Measurements from ENCODE around the gene CCDC82. TPM values are rescaled to one million over a fixed set of nuclear protein-coding genes. Genes with fewer than 3 reads are reported as not detected.

CCDC82 gene
- polyA plus RNA-seq, 4 donors, result 39.2 to 59.2 (median 53.3) TPM

DNA sequence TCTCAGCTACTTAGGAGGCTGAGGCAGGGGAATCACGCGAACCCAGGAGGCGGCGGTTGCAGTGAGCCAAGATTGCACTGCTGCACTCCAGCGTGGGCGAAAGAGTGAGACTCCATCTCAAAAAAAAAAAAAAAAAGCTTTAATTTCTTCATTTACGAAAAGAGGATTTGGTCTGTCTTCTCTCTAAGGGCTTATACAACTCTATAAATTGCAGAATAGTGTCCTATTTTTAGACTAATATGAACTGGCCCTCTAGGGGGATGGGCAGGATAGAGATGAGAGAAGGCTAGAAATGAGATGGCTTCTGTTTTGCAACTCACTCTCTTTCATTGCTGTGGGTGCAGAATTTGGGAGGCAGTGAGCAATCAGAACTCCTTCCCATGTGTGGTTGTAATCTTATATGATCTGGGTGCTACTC, 58.0 kb downstream of the CCDC82 start:
- no peak for DNase-seq (ENCODE audit: low read depth in 4 of 4, low spot score in 3 of 4)

DNA sequence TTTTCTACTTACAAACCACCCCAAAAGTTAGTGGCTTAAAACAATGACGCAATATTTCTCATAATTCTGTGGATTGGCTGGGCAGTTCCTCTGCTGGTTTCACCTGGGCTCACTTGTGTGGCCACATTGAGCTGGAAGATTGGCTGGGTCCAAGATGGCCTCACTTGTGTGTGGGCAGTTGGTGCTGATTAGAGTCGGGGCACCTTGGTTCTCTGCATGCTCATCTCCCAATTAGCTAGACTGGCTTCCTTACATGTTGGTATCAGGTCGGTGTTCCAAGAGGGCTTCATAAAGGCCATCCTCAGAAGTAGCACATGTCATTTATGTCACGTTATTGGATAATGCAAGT, 59.2 kb downstream of the CCDC82 start:
- DNase-seq (ENCODE audit: low read depth in 4 of 4, low spot score in 3 of 4), result no peak

GRCh38 chr11:96329855-96330510, 59.7 kb downstream of the CCDC82 start:
- DNase-seq (ENCODE audit: low read depth in 4 of 4, low spot score in 3 of 4), result no peak

DNA sequence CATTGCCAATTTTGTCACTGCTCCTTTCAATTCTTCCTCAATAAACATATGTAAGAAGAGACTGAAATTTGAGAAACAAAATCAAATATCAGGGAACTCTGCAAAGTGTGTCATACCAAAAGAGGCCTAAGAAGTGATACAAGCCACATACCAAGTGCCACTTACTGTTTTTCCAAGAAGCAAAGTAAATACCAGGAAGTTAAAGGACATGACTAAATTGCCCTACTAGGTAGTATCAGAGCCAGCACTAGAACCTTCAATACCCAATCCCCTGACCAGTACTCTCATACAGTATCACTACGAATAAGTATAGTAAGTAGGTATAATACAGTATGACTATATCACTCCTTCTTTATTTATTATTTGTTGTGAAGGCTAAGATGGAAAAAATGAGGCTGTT, 60.3 kb downstream of the CCDC82 start:
- no peak for DNase-seq (ENCODE audit: low read depth in 4 of 4, low spot score in 3 of 4)

DNA sequence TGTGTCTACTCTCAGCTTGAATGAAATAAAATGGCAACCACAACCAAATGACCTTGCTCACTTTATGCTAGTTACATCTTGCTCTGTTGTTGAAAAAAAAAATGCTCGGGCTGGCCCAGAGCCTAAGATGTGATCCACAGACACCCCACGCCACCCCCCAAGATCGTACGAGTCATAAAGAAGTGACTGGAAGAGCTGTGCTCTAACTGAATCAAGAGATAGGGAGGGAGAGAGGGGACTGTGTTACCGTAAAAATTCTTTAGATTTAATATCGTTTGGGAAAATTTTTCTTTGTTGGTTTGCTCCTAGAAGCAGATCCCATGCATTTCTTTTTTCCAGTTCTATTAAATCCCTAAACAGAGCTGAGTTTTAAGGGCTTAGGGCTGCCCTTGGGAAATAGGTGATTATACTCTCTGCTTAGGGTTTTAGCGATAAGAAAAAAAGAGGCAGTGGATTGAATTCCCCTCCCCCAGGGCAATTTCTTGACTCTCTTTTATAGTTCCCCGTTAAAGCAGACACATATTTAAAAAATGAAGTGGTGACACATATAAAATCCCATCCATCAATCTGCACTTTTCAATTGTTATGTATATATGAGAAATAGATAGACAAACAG, 61.2 kb downstream of the CCDC82 start:
- DNase-seq (ENCODE audit: low read depth in 4 of 4, low spot score in 3 of 4), result no peak

DNA sequence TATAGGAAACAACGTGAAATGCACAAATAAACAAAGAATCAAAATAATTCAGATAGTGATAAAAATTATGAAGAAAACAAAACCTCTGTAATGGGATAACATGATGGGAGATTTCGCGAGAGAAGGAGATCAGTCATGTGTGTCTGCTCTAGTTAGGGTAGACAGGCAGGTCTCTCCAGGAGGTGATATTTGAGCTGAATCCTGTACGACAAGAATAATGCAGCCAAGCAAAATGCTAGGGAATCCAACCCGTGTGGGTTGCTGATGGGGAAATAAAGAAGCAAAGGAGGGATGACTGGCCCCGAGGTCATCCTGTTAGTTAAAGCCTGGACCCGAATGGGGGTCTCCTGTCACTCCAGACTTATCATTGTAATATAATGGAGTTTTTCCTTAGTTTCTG, 62.8 kb downstream of the CCDC82 start:
- no peak for DNase-seq (ENCODE audit: low read depth in 4 of 4, low spot score in 3 of 4)

DNA sequence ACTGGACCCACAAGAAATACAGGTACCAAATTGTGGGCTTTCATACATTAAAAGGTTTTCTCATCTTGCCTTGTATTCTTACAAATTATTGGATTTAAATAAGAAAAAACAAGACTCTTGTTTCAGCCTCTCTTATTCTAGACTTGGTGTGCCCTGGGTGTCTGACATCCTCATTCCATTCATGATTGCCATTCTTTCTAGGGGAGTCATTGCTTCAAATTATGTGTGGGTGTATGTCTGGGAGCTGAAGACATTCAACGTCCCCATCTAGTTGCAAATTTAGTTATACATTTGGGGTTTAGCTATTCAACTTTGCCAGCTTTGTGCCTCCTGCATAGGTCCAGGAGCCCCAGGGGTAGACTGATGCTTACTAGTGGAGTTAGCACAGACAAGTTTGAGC, 64.8 kb downstream of the CCDC82 start:
- DNase-seq (ENCODE audit: low read depth in 4 of 4, low spot score in 3 of 4), result no peak

DNA sequence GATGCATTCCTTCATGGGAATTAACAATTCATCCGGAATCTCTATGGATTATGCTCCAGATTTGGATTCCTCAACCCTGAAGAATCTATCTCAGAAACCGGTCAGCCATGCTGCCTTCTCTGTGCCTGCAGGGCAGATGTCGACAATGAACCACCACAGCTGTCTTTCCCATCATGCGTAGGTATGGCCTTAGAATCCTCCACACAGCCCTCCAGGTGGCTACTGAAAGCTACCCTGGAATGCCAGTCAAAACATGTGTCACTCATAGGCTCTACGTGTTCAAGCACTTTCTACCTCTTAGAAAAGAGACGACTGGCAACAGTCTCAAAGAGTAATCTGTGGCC, 66.1 kb downstream of the CCDC82 start:
- no peak for DNase-seq (ENCODE audit: low read depth in 4 of 4, low spot score in 3 of 4)

DNA sequence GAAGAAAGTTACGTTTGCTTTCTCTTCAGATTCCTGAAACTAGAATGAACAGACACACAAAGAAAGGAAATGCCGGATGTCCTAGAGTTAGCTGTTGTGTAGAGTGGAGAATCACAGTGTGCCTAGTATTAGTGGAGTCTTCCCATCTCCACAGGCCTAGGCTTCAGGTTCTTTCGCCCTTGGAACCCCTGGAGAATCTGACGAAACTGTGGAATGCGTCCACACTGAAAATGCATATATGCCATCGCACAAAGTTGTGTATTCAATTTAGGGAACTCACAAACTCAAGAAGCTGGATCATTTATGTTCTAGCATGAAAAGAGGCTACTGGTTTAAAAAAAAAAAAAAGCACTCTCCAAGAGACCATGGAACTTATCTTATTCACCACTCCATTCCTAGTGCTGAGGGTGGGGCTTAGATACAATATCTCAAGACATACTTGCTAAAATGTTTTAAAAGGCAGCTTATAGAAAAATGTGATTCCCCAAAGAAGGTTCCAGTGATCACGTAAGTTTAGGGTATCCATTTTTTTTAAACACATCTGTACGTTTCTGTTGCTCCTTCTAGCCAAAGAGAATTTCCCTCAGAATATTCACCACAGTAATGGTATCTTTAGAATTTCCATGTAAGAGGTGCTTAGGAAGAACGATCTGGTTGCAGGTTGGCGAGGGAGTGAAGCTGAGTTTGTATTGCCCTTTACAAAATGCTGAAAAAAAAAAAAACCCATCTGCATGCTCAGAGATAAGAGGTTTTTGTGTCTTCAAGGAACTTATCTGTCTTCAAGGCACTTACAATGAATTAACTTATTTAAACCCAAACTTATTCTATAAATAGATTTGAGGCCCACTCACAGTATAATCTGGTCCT, 66.7 kb downstream of the CCDC82 start:
- DNase-seq (ENCODE audit: low read depth in 4 of 4, low spot score in 3 of 4), result no peak

DNA sequence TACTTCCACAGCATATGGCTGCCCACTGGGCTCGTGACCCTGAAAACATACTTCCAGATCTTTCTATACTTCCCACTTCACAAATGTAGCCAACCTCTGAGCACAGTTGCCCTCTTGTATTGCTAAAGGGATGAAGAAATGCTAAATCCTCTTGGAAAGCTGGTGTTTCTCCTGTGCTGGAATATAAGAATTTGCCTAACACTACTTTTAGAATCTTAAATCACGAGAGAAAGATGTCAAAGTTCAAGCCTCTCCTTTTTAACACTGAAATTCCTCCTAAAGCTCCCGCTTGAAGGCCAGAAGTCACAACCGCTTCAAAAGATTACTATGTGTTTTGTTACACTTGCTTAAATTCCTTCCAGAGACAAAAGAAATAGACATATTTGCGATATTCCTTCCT, 68.6 kb downstream of the CCDC82 start:
- DNase-seq (ENCODE audit: low read depth in 4 of 4, low spot score in 3 of 4), result no peak

DNA sequence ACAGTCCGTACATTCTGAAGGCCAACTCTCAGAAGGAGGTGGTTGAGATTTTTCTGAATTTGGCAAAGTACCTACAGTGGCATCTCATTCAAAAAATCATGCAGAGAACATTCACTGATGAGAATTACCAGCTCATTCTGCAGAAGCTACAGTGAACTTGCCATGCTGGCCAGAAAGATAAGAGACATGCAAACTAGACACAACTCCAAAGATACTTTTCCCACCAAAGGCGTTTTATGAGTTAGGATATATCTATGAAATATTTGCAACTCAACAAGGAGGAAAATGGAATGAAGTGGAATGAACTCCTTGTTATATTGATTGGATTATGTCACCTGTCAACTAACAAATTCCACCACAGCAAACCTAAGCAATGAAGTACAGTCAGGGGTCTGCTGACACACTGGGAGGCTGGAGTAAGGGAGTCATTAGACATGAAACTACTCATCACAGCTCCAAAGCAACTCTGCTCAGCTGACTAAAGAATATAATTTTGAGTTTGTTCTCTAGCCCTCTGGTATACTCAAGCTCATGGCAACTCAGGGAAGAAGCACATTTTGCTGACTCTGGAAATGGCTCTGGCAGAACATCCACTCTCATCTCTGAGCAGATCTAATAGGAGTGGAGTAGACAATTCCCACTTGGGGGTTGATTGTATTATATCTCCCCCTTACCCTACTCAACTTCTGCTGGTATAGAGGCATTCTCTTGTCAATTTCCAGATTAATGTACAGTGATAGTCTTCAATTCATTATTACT, 69.6 kb downstream of the CCDC82 start:
- no peak for DNase-seq (ENCODE audit: low read depth in 4 of 4, low spot score in 3 of 4)

- no peak for DNase-seq (ENCODE audit: low read depth in 4 of 4, low spot score in 3 of 4)
Observed at GRCh38 chr11:96318850-96319249, 70.9 kb downstream of the CCDC82 start.

- no peak for DNase-seq (ENCODE audit: low read depth in 4 of 4, low spot score in 3 of 4)
Observed at GRCh38 chr11:96318399-96318798, 71.3 kb downstream of the CCDC82 start.

DNA sequence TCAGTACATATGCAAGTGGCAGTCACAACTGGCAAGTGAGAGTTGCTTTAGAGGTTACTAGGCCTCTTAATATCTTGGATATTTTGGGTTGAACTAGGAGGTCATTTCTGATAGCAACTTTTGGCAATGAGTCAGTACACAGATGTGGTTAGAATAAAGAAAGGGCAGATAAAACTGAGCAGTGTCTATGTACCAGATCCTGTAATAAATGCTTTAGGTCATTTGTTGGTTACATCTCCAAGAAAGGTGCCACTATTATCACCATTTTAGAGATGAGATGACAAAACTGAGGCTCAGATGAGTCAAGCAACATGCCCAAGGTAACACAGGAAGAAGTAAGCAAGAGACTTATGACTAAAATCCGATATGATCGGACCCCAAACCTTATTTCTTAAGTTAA, 71.7 kb downstream of the CCDC82 start:
- DNase-seq (ENCODE audit: low read depth in 4 of 4, low spot score in 3 of 4), result no peak

- no peak for DNase-seq (ENCODE audit: low read depth in 4 of 4, low spot score in 3 of 4)
Observed at GRCh38 chr11:96317571-96317970, 72.1 kb downstream of the CCDC82 start.

DNA sequence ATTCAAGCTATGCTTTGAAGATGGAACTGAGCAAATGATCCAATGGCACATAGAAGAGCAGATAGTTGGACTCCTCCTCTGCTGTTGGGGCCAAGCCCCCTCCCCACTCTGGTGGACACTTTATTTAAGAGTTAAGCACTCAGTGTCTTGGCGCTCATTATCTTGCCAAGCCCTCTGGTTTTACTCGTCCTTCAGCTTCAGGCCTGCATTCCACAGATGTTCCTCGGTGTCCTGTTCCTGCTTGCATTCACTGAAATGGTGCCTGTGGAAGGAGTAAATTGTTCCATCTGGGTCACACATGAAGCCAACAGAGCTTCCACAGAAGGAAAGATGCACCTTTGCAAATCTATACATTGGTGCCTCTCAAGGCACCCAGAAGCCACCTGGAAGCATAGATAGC, 72.8 kb downstream of the CCDC82 start:
- no peak for DNase-seq (ENCODE audit: low read depth in 4 of 4, low spot score in 3 of 4)

DNA sequence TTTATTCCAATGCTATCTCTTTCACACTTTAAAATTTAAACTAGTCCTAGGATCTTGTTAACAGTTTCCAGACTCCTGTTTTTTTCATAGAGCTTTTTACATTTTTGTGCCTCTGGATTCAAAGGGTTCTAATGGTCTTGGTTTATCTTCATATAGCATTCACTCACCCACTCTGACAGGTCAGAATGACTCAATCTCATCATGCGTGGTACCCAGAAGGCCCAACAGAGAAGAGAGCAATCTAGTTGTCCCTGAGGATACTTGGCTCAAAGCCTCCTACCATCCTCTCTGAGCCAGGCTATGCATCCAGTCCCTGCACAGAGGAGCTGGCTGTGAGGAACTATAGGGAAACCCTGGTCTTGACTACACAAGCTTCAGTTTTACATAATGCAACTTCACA, 74.2 kb downstream of the CCDC82 start:
- DNase-seq (ENCODE audit: low read depth in 4 of 4, low spot score in 3 of 4), result no peak

DNA sequence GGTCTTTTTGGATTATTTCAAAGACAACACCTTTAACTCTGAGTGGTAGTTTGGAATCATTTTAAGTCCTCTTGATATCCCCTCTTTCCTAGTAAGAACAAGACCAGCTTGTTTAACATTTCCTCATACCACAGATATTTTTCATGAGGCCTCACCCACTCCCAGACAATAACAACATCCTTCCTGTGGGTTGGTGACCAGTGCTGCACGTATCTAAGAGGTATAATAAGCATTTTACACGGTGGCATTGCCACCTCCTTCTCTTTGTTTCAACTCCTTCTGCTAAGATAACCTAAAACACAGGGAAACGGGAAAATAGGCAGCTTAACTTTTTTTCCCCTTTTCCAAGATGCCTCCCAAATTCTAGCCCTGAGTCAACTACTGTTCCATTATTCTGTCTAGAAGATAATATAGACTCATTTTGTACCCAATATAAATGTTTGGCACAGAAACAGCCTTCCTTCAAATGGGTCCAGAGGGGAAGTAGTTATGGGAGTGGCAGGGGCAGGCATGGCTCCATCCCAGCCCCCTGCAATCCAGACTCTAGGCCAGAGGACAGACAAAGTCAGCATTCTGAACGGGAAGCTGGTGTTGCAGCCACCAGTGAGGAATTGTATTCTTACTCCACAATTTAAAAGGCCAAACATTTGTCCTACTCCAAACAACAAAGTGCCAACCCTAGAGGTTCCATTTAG, 75.2 kb downstream of the CCDC82 start:
- DNase-seq (ENCODE audit: low read depth in 4 of 4, low spot score in 3 of 4), result no peak

DNA sequence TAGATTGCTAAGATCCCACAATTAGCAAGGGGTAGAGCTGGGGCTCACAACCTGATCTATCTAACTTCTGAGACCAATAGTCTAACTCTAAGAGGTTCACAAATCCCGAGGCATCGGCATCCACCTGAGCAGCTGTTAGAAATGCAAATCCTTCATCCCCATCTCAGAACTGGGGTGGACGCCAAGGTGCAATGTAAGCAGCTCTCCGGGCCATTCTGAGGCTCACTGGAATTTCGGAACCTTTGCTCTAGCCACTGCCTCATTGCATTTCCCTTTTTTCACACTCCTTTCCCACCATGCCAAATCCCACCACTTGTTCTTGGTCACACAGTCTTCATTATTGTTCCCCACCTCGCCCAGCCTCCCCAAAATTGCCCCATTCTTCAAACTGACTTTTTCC, 76.5 kb downstream of the CCDC82 start:
- no peak for DNase-seq (ENCODE audit: low read depth in 4 of 4, low spot score in 3 of 4)

- no peak for DNase-seq (ENCODE audit: low read depth in 4 of 4, low spot score in 3 of 4)
Observed at GRCh38 chr11:96311120-96311568, 78.6 kb downstream of the CCDC82 start.

- no peak for DNase-seq (ENCODE audit: low read depth in 4 of 4, low spot score in 3 of 4)
Observed at GRCh38 chr11:96310236-96310635, 79.5 kb downstream of the CCDC82 start.
